T47D (cell line): ENCODE results near the gene ZNF557.

ENCODE experiments used
- DNase-seq, 2 experiments: peaks; one replicate each; pipeline versions ENCODE4 v3.0.0 to v3.0.0-alpha.2; 2011 to 2012; ENCODE audit warnings: low read depth in 1 of 2, low spot score in 1 of 2
- JUND ChIP-seq: IDR thresholded peaks from 2 replicates; pipeline ENCODE4 v1.6.1; 2012; ENCODE audit warnings: low read depth
- in situ Hi-C: cut with HindIII; loops from 2 replicates; pipeline ENCODE4 v1.10.0; 2016; ENCODE audit warnings: low sequenced_read_pairs, low pct_unique_long_range_greater_than_20kb

ZNF557 gene

DNA sequence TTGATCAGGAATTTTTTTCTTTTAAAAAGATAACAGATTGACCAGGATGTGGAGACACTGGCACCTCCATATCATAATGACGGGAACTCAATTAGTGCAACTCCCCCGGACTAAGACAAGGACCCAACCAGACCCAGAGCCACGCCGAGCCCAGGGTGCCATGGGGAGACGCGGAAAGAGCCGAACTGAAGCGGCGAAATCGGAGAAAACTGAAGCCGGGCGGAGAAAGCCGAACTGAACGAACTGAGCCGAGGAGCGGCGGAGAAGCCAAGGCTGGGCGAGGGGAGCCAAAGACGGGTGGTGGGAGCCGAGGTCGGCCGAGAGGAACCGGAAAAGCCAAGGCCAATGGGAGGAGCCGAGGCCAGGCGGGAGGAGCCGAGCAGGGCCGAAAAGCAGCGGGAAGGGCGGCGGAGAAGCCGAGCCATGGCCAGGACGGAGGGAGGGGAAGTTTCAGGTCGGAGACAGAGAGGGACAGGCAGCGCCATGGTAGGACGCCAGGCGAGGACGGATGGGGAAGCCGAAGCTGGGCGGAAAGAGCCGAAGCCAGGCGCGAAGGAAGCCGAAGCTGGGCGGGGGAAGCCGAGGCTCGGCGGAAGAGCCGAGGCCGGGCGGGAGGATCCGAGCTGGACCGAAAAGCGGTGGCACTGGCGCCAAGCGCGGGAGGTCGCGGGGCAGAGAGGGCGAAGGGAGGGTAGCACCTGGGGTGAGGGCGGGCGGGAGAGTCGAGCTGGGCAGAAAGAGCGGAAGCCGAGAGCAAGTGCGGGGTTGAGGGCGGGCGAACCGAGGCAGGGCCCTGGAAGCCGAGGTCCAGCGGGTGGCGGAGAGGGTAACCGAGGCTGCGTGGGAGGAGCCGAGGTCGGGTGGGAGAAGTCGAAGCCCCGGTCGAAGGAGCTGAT is 29.4 kb downstream of the ZNF557 start:
- in situ Hi-C loops: no loop called here
- TF ChIP-seq JUND: no peak
- peak; percentile 64 to 92 for DNase-seq

DNA sequence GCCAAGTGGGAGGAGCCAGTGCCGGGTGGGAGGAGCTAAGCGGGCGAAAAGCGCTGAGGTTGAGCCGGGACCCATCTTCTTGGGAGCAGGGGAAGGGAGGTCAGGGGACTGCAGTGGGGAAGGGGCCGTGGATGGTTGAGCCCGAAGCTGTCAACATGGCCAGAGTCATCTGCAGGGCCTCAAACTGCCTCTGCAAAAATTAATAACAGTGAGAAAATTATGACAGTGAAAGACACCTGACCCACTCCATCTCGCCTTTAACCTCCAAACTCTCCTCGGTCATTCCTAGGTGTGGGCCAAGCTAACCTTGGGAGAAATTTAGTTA is 30.1 kb downstream of the ZNF557 start:
- TF ChIP-seq JUND: no peak
- DNase-seq: no peak
- in situ Hi-C loops: no loop called here

DNA sequence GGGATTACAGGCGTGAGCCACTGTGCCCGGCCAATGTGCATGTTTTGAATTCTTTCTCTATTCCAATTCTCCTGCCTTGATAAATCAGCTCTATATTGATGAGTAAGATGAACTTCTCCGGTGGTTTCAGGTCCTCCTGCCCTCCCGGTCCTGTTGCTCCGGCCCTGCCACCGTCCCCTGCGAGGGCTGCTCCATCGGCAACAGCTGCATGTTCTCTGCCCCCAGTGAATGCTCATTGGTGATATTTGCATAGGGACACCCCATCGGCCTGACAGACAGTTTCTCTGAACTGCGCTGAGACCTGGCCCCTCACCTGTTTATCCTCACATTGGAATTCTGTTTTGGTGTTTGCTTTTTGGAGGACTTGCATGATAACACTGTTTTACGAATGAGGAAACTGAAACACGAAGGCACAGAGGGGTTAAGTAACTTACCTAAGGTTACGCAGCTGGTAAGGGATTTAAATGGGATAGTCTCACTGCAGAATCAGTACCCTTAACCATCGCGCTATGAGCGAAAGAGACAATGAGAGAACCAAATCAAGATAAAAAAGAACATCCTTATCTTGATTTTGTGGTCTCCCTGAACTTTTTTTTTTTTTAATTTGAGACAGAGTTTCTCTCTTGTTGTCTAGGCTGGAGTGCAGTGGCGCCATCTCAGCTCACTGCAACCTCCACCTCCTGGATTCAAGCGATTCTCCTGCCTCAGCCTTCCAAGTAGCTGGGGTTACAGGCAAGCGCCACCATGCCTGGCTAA is 32.2 kb downstream of the ZNF557 start:
- DNase-seq: no peak
- in situ Hi-C loops: no loop called here
- TF ChIP-seq JUND: no peak

DNA sequence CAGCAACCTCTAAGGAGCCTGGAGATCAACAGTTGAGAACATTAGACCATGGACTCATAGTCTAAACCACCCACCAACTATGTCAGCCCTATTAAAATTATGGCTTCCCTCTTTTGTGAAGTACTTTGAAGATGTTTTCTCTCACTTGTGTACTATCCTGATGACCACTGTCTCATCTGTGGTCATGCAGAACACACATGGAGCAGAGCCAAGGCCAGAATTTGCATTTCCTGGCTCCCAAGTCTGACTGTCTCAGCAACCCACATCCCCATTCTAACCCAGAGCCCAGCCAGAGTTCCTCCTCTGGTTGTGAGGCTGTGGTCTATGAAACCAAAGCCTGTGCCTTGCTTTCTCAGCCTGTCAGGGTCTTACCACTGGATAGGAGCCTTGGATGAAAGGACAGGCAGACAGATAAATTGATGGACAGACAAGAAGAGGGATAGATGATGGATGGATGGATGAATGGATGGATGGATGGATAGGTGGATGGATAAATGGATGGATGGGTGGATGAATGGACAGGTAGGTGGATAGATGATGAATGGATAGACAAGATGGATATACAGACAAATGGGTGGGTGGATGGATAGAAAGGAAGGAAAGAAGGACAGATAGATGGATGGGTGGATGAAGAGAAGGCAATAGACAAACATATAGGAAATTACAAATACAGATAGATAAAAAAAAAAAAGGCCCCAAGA is 35.4 kb downstream of the ZNF557 start:
- no peak for TF ChIP-seq JUND
- no peak for DNase-seq
- in situ Hi-C loops: no loop called here

DNA sequence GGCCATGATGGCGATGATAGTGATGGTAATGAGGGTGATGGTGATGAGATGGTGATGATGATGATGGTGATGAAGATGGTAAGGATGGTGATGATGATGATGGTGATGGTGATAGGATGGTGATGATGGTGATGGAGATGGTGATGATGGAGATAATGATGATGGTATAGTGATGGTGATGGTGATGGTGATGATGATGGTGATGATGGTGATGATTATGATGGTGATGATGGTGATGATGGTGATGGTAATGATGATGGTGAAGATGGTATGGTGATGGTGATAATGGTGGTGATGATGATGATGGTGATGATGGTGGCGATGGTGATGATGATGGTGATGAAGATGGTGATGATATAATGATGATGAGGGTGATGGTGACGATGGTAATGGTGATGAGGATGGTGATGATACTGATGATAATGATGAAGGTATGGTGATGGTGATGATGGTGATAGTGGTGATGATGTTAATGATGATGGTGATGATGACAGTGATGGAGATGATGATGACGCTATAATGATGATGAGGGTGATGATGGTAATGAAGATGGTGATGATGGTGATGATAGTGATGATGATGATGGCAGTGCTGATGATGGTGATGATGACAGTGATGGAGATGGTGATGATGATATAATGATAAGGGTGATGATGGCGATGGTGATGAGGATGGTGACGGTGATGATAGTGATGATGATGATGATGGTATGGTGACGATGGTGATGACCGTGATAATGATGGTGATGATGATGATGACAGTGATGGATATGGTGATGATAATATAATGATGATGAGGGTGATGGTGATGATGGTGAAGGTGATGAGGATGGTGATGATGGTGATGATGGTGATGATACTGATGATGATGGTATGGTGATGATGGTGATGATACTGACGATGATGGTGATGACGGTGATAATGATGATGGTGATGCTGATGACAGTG is 37.5 kb downstream of the ZNF557 start:
- no peak for TF ChIP-seq JUND
- in situ Hi-C loops: no loop called here
- no peak for DNase-seq

DNA sequence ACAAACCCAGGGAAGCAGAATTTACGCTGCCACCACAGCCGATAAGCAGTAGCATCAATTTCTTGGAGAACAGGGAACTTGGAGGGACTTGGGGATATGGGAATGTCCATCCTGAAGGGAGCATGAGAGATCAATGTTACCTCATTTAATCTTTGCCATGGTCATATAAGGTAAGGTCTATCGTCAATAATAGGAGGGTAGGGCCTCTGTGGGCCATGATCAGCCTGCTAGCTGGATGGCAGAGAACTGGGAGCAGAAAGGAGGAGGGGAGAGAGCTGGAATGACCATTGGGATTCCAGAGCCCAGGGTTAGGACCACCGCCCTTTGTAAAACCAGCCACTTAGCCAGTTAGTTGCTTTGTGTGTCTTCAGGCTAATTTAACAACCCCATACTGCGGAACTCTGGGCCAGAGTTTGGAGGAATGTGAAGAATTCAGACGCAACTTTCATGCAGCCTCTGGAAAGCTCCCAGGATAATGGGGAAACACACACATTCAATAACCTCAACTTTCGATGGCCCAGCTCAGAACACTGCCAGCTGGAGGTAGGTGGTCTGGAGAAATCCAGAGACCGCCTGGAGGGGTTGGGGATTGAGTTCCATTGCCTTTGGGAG is 40.3 kb downstream of the ZNF557 start:
- no peak for TF ChIP-seq JUND
- no peak for DNase-seq
- in situ Hi-C loops: no loop called here

DNA sequence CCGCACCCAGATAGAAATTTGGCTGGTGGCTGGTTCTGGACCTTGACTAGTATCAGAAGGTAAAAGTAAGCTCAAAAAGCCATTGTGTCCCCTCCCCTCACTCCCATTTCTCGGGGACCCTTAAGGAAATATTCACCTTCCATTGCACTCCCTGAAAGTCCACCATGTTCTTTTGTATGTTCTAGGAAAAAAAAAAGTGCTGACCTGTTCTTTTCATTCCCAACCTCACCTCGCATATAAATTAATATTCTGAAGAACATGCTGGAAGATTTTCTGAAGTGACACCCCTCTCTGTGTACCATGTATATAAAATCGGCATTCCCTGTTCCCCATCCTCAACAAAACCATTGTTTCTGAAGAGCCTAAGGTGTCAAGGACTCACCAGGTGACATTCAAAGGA is 43.2 kb downstream of the ZNF557 start:
- TF ChIP-seq JUND: no peak
- DNase-seq: no peak
- in situ Hi-C loops: no loop called here

DNA sequence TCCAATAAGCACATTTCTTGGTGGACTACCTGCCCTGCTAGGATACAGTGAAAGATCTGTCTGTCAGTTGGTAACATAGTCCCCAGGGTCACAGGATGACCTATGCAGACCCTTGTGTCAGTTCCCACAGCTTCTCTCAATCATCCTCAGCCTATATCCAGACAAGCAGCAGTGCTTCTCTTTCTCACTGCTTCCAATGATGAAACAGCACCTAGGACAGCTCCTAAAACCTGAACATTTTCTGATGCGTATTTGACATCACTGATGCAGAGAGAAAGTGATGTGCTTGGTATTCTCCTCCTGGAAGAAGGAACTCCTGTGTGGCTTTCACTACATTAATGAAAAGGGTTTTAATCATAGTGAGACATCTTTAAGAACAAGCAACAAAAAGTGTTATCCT is 43.7 kb downstream of the ZNF557 start:
- peak in 1 of 2 experiments; percentile 47 for DNase-seq
- TF ChIP-seq JUND: no peak
- in situ Hi-C loops: no loop called here

DNA sequence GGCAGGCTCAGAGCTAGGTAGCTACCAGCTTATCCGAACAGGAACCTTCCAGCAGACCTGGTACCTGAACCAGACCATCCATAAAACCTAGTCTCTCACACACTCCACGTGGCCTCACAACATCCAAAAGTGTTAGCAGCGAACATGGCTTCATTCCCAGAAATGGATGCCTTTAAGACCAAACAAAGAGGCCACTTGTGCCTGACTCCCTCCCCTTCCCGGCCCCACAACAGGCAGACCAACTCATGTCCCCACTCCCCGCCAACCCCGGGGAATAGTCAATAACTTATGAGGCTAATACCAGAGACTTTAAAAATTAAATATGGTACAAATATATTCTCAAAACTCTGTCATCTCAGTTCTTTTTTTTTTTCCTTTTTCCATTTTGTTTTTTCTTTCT is 46.2 kb downstream of the ZNF557 start:
- no peak for DNase-seq
- TF ChIP-seq JUND: no peak
- in situ Hi-C loops: no loop called here

DNA sequence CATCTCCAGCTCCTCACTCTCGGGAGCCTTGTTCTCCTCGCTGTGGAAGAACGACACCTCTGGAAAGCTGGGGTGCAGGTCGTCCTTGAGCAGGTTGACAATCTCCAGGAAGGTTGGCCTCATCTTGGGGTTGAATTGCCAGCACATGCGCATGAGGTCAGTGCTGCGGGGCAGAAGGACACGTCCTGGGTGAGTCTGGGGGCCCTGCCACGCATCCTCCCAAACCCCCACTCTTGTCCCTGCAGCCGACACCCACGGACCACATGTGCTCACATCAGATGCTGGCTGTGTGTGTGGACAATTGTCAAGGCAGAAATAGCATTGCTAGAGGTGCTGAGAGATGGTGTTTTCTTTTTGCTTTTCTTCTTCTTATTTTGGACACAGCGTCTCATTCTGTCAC is 47.7 kb downstream of the ZNF557 start:
- no peak for DNase-seq
- in situ Hi-C loops: no loop called here
- no peak for TF ChIP-seq JUND

DNA sequence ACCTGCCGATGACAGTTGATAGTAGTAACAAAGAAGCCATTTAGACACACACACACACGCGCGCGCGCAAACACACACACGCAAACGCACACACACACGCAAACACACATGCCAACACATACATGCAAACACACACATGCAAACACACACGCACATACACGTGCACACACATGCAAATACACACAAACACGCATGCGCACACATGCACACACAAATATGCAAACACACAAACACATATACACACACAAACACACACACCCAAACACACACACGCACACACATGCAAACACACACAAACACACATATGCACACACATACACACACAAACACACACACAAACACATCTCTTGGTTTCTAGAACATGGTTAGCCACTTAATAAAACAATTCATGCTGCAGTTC is 50.1 kb downstream of the ZNF557 start:
- in situ Hi-C loops: no loop called here
- TF ChIP-seq JUND: no peak
- no peak for DNase-seq

DNA sequence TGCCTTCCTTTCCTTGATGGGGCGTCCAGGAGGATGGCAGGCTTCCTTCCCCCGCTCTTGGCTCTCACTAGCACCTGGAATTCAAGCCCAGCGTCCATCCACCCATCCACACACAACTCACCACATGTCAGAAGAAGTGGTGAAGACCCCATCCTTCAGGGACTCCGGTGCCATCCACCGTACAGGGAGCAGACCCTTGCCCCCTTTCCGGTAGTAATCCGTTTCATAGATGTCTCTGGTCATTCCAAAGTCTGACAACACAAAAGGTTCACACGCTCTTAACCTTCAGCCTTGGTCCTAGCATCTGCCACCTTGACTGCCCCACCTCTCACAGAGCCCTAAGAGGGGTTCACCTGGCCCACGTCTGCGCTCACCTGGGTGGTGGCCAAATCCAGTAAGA is 51.0 kb downstream of the ZNF557 start:
- DNase-seq: no peak
- in situ Hi-C loops: no loop called here
- no peak for TF ChIP-seq JUND
